Measurements from ENCODE around the gene PPP2R2C.

PPP2R2C gene

DNA sequence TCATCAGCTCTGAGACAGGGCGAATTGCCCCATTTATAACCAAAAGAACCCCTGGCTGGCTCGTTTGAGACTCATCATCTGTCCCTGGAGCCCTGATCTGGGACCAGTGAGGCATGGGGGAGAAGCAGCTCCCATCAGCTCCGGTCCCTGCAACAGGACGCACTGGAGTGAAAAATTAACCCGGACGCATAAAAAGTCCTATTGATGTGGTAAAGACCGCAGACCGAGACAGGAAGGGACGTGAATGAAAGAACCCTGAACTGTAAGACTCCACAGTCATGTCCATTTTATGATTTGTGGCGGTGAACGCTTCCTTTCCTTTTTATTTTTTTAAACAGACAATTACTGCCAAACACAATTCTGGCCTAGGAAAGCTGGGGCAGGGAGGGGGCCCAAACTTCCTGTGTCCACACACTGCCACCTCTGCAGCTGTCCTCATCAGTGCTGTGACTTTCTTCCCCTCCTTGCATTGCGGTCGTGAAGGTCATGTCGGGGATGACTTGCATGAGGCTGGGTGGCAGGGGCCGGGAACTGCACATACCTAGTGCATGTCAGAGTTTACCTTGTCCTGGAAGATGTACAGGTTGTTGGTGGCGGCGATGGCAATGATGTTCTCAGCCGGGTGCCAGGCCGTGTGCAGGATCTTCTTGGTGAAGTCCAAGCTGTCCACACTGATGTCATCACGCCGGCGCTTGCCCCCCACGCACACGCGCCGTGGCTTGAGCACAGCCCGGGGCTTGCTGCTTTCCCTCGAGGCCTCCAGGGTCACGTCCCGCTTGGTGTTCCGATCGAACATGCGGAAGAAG lies 149.4 kb downstream of the PPP2R2C start:
- Mint-ChIP-seq H3K36me3 (no peaks in the 10 kb centered on the region), H3K27me3 (peaks cover 97% of the 10 kb centered on the region), H3K4me3 (no peak overlapping the region), H3K27ac (no peak overlapping the region), H3K9me3 (peaks cover 3% of the 10 kb centered on the region), H3K4me1 (no peaks in the 10 kb centered on the region)
- no peak for ATAC-seq

DNA sequence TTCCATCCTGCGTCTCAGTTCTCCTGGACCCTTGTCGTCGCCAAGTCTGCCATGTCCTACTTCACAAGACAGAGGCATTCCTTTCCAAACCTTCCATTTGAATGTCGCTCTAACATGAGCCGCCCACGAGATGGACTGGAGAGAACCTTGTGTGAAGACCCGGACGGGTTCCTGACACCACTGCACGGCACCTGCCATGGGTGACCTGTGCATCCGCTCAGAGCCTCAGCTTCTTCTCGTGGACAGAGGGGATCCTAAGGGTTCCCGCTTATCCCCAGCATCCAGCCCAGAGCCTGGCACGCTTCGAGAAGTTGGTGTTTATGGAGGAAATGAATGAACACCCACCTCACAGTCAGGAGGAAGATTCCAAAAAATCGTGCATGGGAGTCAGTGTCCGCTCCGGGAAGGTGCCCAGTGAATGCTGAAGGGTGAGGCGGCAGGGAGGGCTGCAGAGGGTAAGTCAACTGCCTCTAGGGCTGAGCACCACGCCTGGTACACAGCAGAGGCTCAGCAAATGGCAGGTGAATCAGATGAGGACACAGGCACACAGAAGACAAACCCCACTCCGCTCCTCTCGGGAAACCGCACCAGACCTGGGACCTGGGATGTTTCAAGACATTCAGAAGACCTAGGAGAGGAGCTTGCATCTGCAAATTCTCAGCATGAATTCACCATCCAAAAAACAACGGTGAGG lies 150.2 kb downstream of the PPP2R2C start:
- Mint-ChIP-seq H3K27me3 (peaks cover 97% of the 10 kb centered on the region), H3K9me3 (peaks cover 3% of the 10 kb centered on the region), H3K4me1 (no peaks in the 10 kb centered on the region), H3K4me3 (no peak overlapping the region), H3K27ac (no peak overlapping the region), H3K36me3 (no peaks in the 10 kb centered on the region)
- no peak for ATAC-seq

DNA sequence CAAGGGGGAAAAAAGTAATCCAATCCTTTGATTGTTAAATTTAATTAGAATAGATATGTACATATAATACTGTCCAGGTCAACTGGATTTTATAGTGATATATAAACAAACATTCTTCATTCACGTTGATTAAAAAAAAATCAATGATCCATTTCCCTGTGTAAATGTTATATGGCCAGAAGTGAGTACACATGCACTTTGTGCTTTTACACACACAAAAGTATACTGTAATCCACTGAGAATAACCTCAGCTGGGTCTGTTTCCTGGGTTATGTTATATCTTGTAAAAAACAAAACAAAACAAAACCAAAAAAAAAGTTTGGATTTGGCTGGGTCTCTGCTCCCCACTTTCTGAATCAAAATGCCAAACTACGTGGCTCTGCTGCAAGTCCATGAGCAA lies 151.1 kb downstream of the PPP2R2C start:
- H3K9me3 Mint-ChIP-seq = peaks cover 3% of the 10 kb centered on the region
- no peak overlapping the region for H3K4me3 Mint-ChIP-seq
- H3K4me1 Mint-ChIP-seq = no peaks in the 10 kb centered on the region
- no peak for ATAC-seq
- peaks cover 97% of the 10 kb centered on the region for H3K27me3 Mint-ChIP-seq
- no peaks in the 10 kb centered on the region for H3K36me3 Mint-ChIP-seq
- no peak overlapping the region for H3K27ac Mint-ChIP-seq

DNA sequence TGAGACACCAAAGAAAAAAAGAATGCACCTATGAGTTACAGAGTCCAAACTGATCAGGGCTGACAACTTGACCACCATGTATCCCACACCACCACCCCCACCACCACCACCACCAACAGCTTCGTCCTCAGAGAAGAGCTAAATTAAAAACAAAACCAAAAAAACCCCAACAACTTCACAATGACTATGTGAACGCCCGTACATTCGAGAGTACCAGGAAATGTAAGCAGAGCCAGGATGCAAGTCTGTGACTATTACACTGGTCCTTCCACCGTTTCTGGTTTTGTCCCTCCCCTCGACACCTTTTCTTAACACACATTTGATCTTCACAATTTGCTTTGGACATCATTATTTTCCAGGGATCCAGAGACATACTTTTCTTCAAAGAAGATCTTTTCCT lies 151.8 kb downstream of the PPP2R2C start:
- no peak for ATAC-seq

DNA sequence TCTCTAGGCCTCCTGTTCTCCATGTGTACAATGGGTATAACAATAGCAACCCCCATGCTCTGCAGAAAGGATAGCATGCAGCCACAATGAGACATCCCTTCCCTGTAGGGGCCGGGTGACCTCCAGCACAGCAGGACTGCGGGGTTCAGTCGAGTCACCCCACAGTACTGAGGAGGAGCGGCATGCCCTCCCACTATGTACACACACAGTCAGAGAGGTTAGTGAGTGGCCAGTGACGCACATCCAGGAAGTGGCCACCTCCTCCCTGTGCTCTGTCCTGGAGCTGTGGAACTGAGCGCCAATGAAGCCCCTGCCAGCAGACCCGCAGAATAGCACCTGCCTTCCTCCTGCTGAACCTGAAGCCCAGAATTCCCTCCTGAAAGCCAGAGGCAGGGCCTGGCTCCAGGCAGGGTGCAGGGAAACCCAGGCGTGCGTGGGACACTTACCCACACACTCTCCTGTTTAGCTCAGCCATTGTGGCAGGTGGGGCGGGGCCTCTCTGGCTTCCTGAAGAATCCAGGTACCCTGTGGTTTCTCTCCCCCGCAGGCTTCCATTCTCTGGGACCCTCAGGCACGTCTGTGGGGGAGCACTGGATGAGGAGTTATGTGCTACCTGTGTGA lies 152.8 kb downstream of the PPP2R2C start:
- Mint-ChIP-seq H3K36me3 (no peaks in the 10 kb centered on the region), H3K27ac (no peak overlapping the region), H3K4me3 (no peak overlapping the region), H3K27me3 (peaks cover 84% of the 10 kb centered on the region), H3K4me1 (no peaks in the 10 kb centered on the region), H3K9me3 (no peaks in the 10 kb centered on the region)
- no peak for ATAC-seq

More for the DNA sequence above, 151.8 kb downstream of the PPP2R2C start:
- no peaks in the 10 kb centered on the region for H3K4me1 Mint-ChIP-seq
- H3K4me3 Mint-ChIP-seq = no peak overlapping the region
- no peaks in the 10 kb centered on the region for H3K9me3 Mint-ChIP-seq
- H3K27ac Mint-ChIP-seq = no peak overlapping the region
- peaks cover 94% of the 10 kb centered on the region for H3K27me3 Mint-ChIP-seq
- H3K36me3 Mint-ChIP-seq = no peaks in the 10 kb centered on the region

DNA sequence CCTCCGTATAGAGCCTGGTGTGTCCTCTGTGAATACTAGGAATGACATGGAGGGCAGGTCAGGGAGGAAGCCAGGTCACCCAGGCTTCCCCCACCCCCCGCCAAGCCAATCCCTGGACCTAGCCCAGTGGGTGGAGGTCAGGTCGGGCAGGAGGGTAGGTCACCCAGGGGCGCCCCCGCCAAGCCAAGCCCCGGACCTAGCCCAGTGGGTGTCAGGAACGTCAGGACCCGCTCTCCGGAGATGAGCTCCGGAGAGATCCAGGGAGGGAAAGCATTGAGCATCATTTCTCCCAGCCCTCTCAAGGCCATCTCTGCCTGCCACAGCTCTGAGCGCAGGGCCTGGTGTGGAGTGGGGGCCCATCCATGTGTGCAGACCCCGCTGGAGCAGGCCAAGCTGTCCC lies 154.2 kb downstream of the PPP2R2C start:
- H3K27ac Mint-ChIP-seq = no peak overlapping the region
- no peak for ATAC-seq
- H3K27me3 Mint-ChIP-seq = peaks cover 74% of the 10 kb centered on the region
- H3K36me3 Mint-ChIP-seq = no peaks in the 10 kb centered on the region
- H3K9me3 Mint-ChIP-seq = no peaks in the 10 kb centered on the region
- H3K4me3 Mint-ChIP-seq = no peak overlapping the region
- H3K4me1 Mint-ChIP-seq = no peaks in the 10 kb centered on the region

DNA sequence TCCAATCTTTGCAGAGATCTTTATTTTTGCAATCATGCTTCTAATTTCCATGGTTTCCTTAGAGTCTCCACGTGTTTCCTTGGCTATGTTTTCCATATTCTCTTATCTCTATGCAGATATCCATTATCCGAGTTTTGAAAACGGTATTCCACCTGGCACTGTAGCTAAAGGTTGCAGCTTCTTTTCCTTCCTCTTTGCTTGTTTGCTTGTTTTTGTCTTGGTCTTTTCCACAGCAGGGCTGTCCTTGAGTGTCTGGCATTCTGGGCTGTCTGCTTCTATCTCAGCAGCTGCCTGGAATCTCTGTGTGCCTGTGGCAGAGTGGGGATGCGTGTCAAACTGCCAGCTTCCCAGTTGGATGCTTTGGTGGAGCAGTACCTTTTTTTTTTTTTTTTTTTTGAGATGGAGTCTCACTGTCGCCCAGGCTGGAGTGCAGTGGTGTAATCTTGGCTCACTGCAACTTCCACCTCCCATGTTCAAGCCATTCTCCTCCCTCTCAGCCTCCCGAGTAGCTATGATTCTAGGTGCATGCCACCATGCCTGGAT lies 155.9 kb downstream of the PPP2R2C start:
- ATAC-seq = no peak
- H3K36me3 Mint-ChIP-seq = no peaks in the 10 kb centered on the region
- H3K4me1 Mint-ChIP-seq = no peaks in the 10 kb centered on the region
- H3K4me3 Mint-ChIP-seq = no peak overlapping the region
- H3K27me3 Mint-ChIP-seq = peaks cover 74% of the 10 kb centered on the region
- H3K27ac Mint-ChIP-seq = no peak overlapping the region
- no peaks in the 10 kb centered on the region for H3K9me3 Mint-ChIP-seq

DNA sequence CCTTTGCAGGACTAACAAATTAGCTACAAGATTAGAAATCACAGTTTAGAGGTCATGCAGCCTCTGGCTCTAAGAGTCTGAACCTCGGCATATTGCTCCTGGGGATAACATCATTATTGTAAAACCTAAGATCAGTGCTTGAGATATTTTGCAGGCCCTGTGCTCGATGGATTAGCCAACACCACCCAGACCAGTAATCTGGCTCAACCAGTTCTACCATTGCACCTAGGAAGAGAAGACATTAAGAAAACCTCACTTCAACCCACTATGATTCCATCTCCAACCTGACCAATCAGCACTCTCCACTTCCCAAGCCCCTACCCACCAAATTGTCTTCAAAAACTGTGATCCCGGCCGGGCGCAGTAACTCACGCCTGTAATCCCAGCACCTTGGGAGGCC lies 159.2 kb downstream of the PPP2R2C start:
- no peaks in the 10 kb centered on the region for H3K9me3 Mint-ChIP-seq
- H3K27ac Mint-ChIP-seq = no peak overlapping the region
- H3K4me3 Mint-ChIP-seq = no peak overlapping the region
- no peak for ATAC-seq
- H3K36me3 Mint-ChIP-seq = no peaks in the 10 kb centered on the region
- H3K4me1 Mint-ChIP-seq = no peaks in the 10 kb centered on the region
- peaks cover 71% of the 10 kb centered on the region for H3K27me3 Mint-ChIP-seq

DNA sequence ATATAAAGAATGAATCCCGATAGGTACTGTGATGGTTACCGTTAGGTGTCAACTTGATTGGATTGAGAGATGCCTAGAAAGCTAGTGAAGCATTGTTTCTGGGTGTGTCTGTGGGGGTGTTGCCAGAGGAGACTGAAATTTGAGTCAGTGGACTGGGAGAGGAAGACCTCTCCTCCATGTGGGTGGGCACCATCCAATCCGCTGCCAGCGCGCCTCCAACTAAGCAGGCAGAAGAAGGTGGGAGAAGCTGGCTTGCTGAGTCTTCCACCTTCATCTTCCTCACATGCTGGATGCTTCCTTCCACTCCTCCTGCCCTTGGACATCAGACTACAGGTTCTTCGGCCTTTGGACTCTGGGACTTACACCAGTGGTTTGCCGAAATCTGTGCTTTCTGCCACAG lies 162.6 kb downstream of the PPP2R2C start:
- Mint-ChIP-seq H3K27ac (no peak overlapping the region), H3K4me1 (no peaks in the 10 kb centered on the region), H3K4me3 (no peak overlapping the region), H3K36me3 (no peaks in the 10 kb centered on the region), H3K9me3 (no peaks in the 10 kb centered on the region), H3K27me3 (peaks cover 71% of the 10 kb centered on the region)
- ATAC-seq = no peak

DNA sequence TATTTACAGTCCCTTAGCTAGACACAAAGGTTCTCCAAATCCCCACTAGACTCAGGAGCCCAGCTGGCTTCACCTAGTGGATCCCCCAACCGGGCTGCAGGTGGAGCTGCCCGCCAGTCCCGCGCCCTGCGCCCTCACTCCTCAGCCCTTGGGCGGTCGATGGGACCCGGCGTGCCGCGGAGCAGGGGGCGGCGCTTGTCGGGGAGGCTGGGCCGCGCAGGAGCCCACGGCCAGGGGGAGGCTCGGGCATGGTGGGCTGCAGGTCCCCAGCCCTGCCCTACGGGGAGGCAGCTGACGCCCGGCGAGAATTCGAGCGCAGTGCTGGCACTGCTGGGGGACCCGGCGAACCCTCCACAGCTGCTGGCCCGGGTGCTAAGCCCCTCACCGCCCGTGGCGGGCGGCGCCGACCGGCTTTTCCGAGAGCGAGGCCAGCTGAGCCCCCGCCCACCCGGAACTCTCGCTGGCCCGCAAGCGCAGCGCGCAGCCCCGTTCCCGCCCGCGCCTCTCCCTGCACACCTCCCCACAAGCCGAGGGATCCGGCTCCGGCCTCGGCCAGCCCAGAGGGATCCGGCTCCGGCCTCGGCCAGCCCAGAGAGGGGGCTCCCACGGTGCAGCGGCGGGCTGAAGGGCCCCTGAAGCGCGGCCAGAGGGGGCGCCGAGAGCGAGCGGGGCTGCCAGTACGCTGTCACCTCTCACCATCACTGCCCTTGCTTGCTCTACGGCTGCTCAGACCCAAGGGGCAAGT lies 163.3 kb downstream of the PPP2R2C start:
- no peak for ATAC-seq
- H3K27ac Mint-ChIP-seq = no peak overlapping the region
- H3K27me3 Mint-ChIP-seq = peaks cover 71% of the 10 kb centered on the region
- H3K36me3 Mint-ChIP-seq = no peaks in the 10 kb centered on the region
- no peaks in the 10 kb centered on the region for H3K4me1 Mint-ChIP-seq
- H3K9me3 Mint-ChIP-seq = no peaks in the 10 kb centered on the region
- no peak overlapping the region for H3K4me3 Mint-ChIP-seq

DNA sequence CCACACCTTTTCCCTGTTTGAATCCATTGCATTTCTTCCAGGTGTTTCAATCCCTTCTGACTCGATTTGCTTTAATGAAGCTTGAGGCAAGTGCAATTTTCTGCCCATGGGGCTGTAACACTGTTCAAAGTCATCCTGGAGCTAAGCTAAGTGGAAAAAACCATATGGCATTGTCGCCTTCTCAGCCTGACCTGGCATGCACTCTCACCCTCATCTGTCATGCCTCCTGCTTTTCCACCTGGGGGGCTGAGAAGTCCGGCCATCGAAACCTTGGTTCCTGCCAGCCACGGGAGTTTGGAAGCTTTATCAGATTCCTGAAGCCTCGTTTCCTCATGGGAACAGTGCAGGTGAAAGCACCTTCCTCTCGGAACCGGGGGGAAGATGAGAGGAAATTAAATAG lies 164.5 kb downstream of the PPP2R2C start:
- Mint-ChIP-seq H3K4me3 (no peak overlapping the region), H3K4me1 (no peaks in the 10 kb centered on the region), H3K27ac (no peak overlapping the region), H3K9me3 (no peaks in the 10 kb centered on the region), H3K27me3 (peaks cover 63% of the 10 kb centered on the region), H3K36me3 (peaks cover under 1% of the 10 kb centered on the region)
- no peak for ATAC-seq

DNA sequence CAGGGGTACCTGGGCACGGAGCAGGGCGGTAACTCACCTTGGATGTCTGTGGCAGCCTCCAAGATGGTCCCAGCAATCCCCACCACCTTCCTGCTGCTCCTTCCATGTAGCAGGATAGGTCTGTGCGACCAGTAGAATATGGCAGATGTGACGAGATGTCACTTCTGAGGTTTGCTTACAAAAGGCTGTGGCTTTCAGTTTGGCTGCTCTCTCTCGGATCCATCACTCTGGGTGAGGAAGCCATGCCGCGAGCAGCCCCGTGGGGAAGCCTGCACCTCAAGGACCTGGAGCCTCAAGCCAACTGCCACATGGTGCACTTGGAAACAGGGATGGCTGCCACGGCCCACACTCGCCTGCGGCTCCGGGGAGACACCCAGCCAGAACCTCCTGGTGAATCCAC lies 165.2 kb downstream of the PPP2R2C start:
- H3K27me3 Mint-ChIP-seq = peaks cover 56% of the 10 kb centered on the region
- no peak overlapping the region for H3K27ac Mint-ChIP-seq
- no peak for ATAC-seq
- no peaks in the 10 kb centered on the region for H3K4me1 Mint-ChIP-seq
- H3K4me3 Mint-ChIP-seq = no peak overlapping the region
- peaks cover 7% of the 10 kb centered on the region for H3K36me3 Mint-ChIP-seq
- H3K9me3 Mint-ChIP-seq = no peaks in the 10 kb centered on the region

DNA sequence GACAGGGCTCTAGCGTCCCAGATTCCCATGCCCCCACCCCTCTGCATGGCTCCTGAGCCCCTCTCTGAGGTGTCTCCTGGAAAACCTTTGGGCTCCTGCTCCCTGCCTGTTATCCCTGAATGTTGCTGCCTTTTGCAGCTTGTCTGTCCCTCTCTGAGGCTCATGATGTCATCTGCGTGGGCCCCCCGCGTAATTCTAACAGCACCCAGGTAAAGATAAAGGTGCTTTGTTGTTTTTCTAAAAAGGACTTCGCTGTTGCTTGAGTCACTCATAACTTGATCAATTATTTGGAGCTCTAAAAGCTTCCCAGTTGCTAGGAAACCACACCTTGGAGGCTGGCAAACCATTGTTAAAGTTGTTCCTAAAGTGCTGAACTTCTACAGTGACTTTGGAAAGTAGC lies 166.1 kb downstream of the PPP2R2C start:
- Mint-ChIP-seq H3K4me3 (no peak overlapping the region), H3K4me1 (no peaks in the 10 kb centered on the region), H3K27me3 (peaks cover 47% of the 10 kb centered on the region), H3K27ac (no peak overlapping the region), H3K9me3 (peaks cover 1% of the 10 kb centered on the region), H3K36me3 (peaks cover 17% of the 10 kb centered on the region)
- ATAC-seq = no peak

DNA sequence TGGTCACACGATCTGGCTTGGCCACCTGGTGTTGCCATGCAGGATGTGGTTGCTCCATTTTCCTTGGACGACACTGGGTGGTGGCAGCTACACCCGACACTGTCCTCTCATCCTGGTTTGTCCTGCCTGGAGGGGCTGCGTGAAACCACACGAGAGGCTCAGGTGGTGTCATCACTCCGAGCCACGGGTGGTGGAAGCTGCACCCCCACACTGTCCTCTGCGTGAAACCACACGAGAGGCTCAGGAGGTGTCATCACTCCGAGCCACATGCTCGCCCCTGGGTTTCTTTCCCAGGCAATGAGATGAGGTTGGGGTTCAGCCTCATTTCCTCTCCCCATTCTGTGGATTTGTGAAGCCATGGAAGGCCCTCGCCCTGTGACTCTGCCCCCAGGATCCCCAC lies 168.5 kb downstream of the PPP2R2C start:
- ATAC-seq = no peak
- peaks cover 3% of the 10 kb centered on the region for H3K9me3 Mint-ChIP-seq

DNA sequence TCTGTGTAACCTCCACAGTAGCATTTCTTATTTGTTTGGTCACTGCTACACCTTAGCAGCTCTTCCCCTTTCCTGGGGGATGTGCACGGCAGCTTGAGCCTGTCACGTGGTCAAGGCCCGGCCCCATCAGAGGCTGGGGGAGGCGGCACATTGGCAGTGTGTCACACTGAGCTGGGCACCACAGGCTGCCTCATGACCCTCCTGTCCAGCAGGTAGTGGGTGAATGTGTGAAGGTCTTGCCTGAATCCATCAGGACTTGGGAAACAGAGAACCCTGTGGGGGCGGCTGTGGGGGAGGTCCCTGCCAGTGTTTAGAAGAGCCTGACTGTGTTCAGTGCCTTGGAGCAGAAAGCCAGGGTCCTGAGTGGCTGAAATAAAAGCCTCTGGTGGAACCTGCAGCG lies 169.5 kb downstream of the PPP2R2C start:
- H3K27ac Mint-ChIP-seq = no peak overlapping the region
- no peak overlapping the region for H3K4me3 Mint-ChIP-seq
- no peak for ATAC-seq
- peaks cover 3% of the 10 kb centered on the region for H3K9me3 Mint-ChIP-seq
- H3K27me3 Mint-ChIP-seq = peaks cover 19% of the 10 kb centered on the region
- H3K4me1 Mint-ChIP-seq = no peaks in the 10 kb centered on the region
- peaks cover 28% of the 10 kb centered on the region for H3K36me3 Mint-ChIP-seq

More for the DNA sequence above, 168.5 kb downstream of the PPP2R2C start:
- Mint-ChIP-seq H3K4me1 (no peaks in the 10 kb centered on the region), H3K27ac (no peak overlapping the region), H3K4me3 (no peak overlapping the region), H3K27me3 (peaks cover 28% of the 10 kb centered on the region), H3K36me3 (peaks cover 28% of the 10 kb centered on the region)
